ENCODE measurements around the gene RIMS1.

RIMS1 gene

GRCh38 chr6:72425003-72425681 is 538.8 kb downstream of the RIMS1 start:
- TF ChIP-seq CTCF (conservative IDR thresholded peaks at IDR 0.05) = no peak
- H3K27ac ChIP-seq = no peak overlapping the region

- no peak for TF ChIP-seq CTCF (conservative IDR thresholded peaks at IDR 0.05)
- H3K27ac ChIP-seq = no peak overlapping the region
These were observed 554.3 kb downstream of the RIMS1 start for GRCh38 chr6:72440611-72441010.

GRCh38 chr6:72446430-72446829 is 560.1 kb downstream of the RIMS1 start:
- H3K27ac ChIP-seq = no peak overlapping the region
- no peak for TF ChIP-seq CTCF (conservative IDR thresholded peaks at IDR 0.05)

Data from VCaP (cell line).